ENCODE data around the gene RPGRIP1L.

Gene RPGRIP1L

GRCh38 chr16:53632526-53632925, 71.1 kb downstream of the RPGRIP1L start:
- Histone ChIP-seq H3K9me2 (replicated peaks; ENCODE audit: control insufficient read depth, low read length) (no peaks in the 10 kb centered on the region), H4K20me1 (ENCODE audit: control insufficient read depth, insufficient read depth, low read depth, low read length) (no peaks in the 10 kb centered on the region), H3K9me3 (ENCODE audit: control insufficient read depth, insufficient read depth, low read length) (no peaks in the 10 kb centered on the region), H3K4me2 (ENCODE audit: low read length) (no peak overlapping the region), H3K36me3 (ENCODE audit: control insufficient read depth, low read length) (no peaks in the 10 kb centered on the region; the same call in none of the 2 replicates), H3K79me2 (ENCODE audit: control insufficient read depth, low read length) (no peaks in the 10 kb centered on the region), H3K4me3 (ENCODE audit: low read length) (no peak overlapping the region), H3K27ac (ENCODE audit: low read depth, low read length) (no peak overlapping the region), H3F3A (ENCODE audit: control insufficient read depth, insufficient read depth) (no peaks in the 10 kb centered on the region), H3K27me3 (ENCODE audit: control insufficient read depth, low read length) (no peaks in the 10 kb centered on the region), H3K4me1 (ENCODE audit: control insufficient read depth, low read length) (no peaks in the 10 kb centered on the region)
- TF ChIP-seq EZH2phosphoT487 (IDR thresholded peaks at IDR 0.05; ENCODE audit: borderline replicate concordance, low read length): no peak
- TF ChIP-seq, protein P1, sequence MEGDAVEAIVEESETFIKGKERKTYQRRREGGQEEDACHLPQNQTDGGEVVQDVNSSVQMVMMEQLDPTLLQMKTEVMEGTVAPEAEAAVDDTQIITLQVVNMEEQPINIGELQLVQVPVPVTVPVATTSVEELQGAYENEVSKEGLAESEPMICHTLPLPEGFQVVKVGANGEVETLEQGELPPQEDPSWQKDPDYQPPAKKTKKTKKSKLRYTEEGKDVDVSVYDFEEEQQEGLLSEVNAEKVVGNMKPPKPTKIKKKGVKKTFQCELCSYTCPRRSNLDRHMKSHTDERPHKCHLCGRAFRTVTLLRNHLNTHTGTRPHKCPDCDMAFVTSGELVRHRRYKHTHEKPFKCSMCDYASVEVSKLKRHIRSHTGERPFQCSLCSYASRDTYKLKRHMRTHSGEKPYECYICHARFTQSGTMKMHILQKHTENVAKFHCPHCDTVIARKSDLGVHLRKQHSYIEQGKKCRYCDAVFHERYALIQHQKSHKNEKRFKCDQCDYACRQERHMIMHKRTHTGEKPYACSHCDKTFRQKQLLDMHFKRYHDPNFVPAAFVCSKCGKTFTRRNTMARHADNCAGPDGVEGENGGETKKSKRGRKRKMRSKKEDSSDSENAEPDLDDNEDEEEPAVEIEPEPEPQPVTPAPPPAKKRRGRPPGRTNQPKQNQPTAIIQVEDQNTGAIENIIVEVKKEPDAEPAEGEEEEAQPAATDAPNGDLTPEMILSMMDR (IDR thresholded peaks at IDR 0.05; ENCODE audit: low read depth, low read length, poor library complexity, severe bottlenecking): no peak

- Histone ChIP-seq H3K4me2 (ENCODE audit: low read length) (no peak overlapping the region), H3F3A (ENCODE audit: control insufficient read depth, insufficient read depth) (no peaks in the 10 kb centered on the region), H3K36me3 (ENCODE audit: control insufficient read depth, low read length) (no peaks in the 10 kb centered on the region; the same call in 1 of the 2 replicates), H3K9me3 (ENCODE audit: control insufficient read depth, insufficient read depth, low read length) (no peaks in the 10 kb centered on the region), H3K79me2 (ENCODE audit: control insufficient read depth, low read length) (no peaks in the 10 kb centered on the region), H4K20me1 (ENCODE audit: control insufficient read depth, insufficient read depth, low read depth, low read length) (no peaks in the 10 kb centered on the region), H3K4me3 (ENCODE audit: low read length) (no peak overlapping the region), H3K9me2 (replicated peaks; ENCODE audit: control insufficient read depth, low read length) (no peaks in the 10 kb centered on the region), H3K27me3 (ENCODE audit: control insufficient read depth, low read length) (no peaks in the 10 kb centered on the region), H3K4me1 (ENCODE audit: control insufficient read depth, low read length) (no peaks in the 10 kb centered on the region), H3K27ac (ENCODE audit: low read depth, low read length) (no peak overlapping the region)
- no peak for TF ChIP-seq EZH2phosphoT487 (IDR thresholded peaks at IDR 0.05; ENCODE audit: borderline replicate concordance, low read length)
- TF ChIP-seq, protein P1 (IDR thresholded peaks at IDR 0.05; ENCODE audit: low read depth, low read length, poor library complexity, severe bottlenecking): no peak
Measured at GRCh38 chr16:53631236-53632025, 72.2 kb downstream of the RPGRIP1L start.

GRCh38 chr16:53629607-53630312, 73.9 kb downstream of the RPGRIP1L start:
- H3F3A ChIP-seq (ENCODE audit: control insufficient read depth, insufficient read depth): no peaks in the 10 kb centered on the region
- H3K27ac ChIP-seq (ENCODE audit: low read depth, low read length): no peak overlapping the region
- H4K20me1 ChIP-seq (ENCODE audit: control insufficient read depth, insufficient read depth, low read depth, low read length): no peaks in the 10 kb centered on the region
- no peaks in the 10 kb centered on the region for H3K27me3 ChIP-seq (ENCODE audit: control insufficient read depth, low read length)
- H3K4me2 ChIP-seq (ENCODE audit: low read length): no peak overlapping the region
- H3K36me3 ChIP-seq (ENCODE audit: control insufficient read depth, low read length): no peaks in the 10 kb centered on the region
- H3K9me3 ChIP-seq (ENCODE audit: control insufficient read depth, insufficient read depth, low read length): no peaks in the 10 kb centered on the region
- H3K9me2 ChIP-seq (replicated peaks; ENCODE audit: control insufficient read depth, low read length): no peaks in the 10 kb centered on the region
- H3K4me1 ChIP-seq (ENCODE audit: control insufficient read depth, low read length): no peaks in the 10 kb centered on the region
- H3K4me3 ChIP-seq (ENCODE audit: low read length): no peak overlapping the region
- H3K79me2 ChIP-seq (ENCODE audit: control insufficient read depth, low read length): no peaks in the 10 kb centered on the region
- TF ChIP-seq EZH2phosphoT487 (IDR thresholded peaks at IDR 0.05; ENCODE audit: borderline replicate concordance, low read length): no peak
- TF ChIP-seq, protein P1 (IDR thresholded peaks at IDR 0.05; ENCODE audit: low read depth, low read length, poor library complexity, severe bottlenecking): no peak
